H1 (cell line): Measurements from ENCODE around the gene DGKH. TPM values are rescaled to one million over a fixed set of nuclear protein-coding genes. Genes with fewer than 3 reads are reported as not detected.

ENCODE experiments used
- CTCF ChIA-PET: fragments of 300-600 bp; sonication (Branson Sonifier 250); formaldehyde crosslinking; loops from one replicate; lab custom pipeline; 2021; ENCODE audit not compliant: partially characterized antibody; lab: Charles Lee
- POLR2A ChIA-PET: fragments of 300-600 bp; sonication (Branson Sonifier 250); formaldehyde crosslinking; loops from one replicate; lab custom pipeline; 2021; ENCODE audit warnings: inconsistent platforms; ENCODE audit not compliant: partially characterized antibody; lab: Charles Lee
- DNase-seq, 2 experiments: peaks; one replicate each; pipeline versions ENCODE4 v3.0.0 to v3.0.0-alpha.2; 2010 to 2022; ENCODE audit warnings: low spot score in 2 of 2, low read depth in 1 of 2, mixed read lengths in 1 of 2
- FAIRE-seq: peaks from 2 replicates; lab custom pipeline; 2011; peaks lifted over from hg19 to GRCh38; lab: Jason Lieb, UNC
- H2AFZ ChIP-seq: 2 replicates; pipeline ENCODE4 v1.8.1; 2012; ENCODE audit warnings: low read length, inconsistent platforms
- H2AK5ac ChIP-seq: 2 replicates; pipeline ENCODE4 v1.6.1; 2013; ENCODE audit warnings: low read depth, low read length
- H2BK120ac ChIP-seq: replicated peaks from 2 replicates; pipeline ENCODE3; 2013; ENCODE audit warnings: low read depth, low read length, inconsistent platforms
- H2BK12ac ChIP-seq: 2 replicates; pipeline ENCODE4 v1.6.1; 2013; ENCODE audit warnings: low read depth, low read length
- H2BK15ac ChIP-seq: 2 replicates; pipeline ENCODE4 v1.6.1; 2013; ENCODE audit warnings: low read length
- H2BK20ac ChIP-seq: 2 replicates; pipeline ENCODE4 v1.6.1; 2013; ENCODE audit warnings: low read length
- H2BK5ac ChIP-seq: 2 replicates; pipeline ENCODE4 v1.6.1; 2013; ENCODE audit warnings: low read depth, low read length
- H3K14ac ChIP-seq: 2 replicates; pipeline ENCODE4 v1.6.1; 2013; ENCODE audit warnings: inconsistent platforms; ENCODE audit not compliant: insufficient read length
- H3K18ac ChIP-seq: 2 replicates; pipeline ENCODE4 v1.6.1; 2013; ENCODE audit warnings: low read length; ENCODE audit errors: extremely low read depth
- H3K23ac ChIP-seq: 2 replicates; pipeline ENCODE4 v1.6.1; 2013; ENCODE audit warnings: inconsistent platforms; ENCODE audit not compliant: insufficient read length
- H3K23me2 ChIP-seq: 2 replicates; pipeline ENCODE4 v1.6.1; 2013; ENCODE audit warnings: low read depth, low read length
- H3K27ac ChIP-seq: 2 replicates; pipeline ENCODE4 v1.6.1; 2011; ENCODE audit warnings: low read depth, low read length, inconsistent platforms
- H3K27me3 ChIP-seq, 4 experiments: replicated peaks in 1 of 4; 1 replicate in 1 of 4; 2 replicates in 3 of 4; pipeline versions ENCODE4 v1.6.1 to v1.8.1; 2011 to 2013; ENCODE audit warnings: low read length in 3 of 4, mild to moderate bottlenecking in 3 of 4, inconsistent platforms in 2 of 4, mixed read lengths in 2 of 4, moderate library complexity in 1 of 4; ENCODE audit not compliant: control insufficient read depth in 3 of 4, insufficient read depth in 3 of 4; ENCODE audit errors: extremely low read depth in 1 of 4
- H3K36me3 ChIP-seq, 4 experiments: 2 replicates each; pipeline versions ENCODE4 v1.6.1 to v1.8.1; 2011 to 2013; ENCODE audit warnings: mild to moderate bottlenecking in 4 of 4, low read length in 3 of 4, moderate library complexity in 2 of 4, control low read depth in 1 of 4, inconsistent platforms in 1 of 4; ENCODE audit not compliant: insufficient read depth in 4 of 4, control insufficient read depth in 2 of 4
- H3K4ac ChIP-seq: replicated peaks from 2 replicates; pipeline ENCODE3; 2013; ENCODE audit warnings: low read length, low read depth, mixed read lengths, inconsistent platforms; ENCODE audit not compliant: insufficient read length
- H3K4me1 ChIP-seq, 4 experiments: replicated peaks in 1 of 4; 1 replicate in 1 of 4; 2 replicates in 3 of 4; pipeline versions ENCODE4 v1.6.1 to v1.8.1; 2011 to 2013; ENCODE audit warnings: low read length in 3 of 4, inconsistent platforms in 2 of 4, mixed read lengths in 1 of 4; ENCODE audit not compliant: insufficient read depth in 4 of 4, control insufficient read depth in 3 of 4
- H3K4me2 ChIP-seq, 2 experiments: 2 replicates each; pipeline versions ENCODE4 v1.6.1 to v1.8.1; 2011 to 2013; ENCODE audit warnings: low read depth in 2 of 2, low read length in 2 of 2, control low read depth in 1 of 2, inconsistent platforms in 1 of 2, mild to moderate bottlenecking in 1 of 2; ENCODE audit not compliant: insufficient read depth in 1 of 2
- H3K4me3 ChIP-seq, 4 experiments: fragments of 200-600, 300-600 bp in 1 of 4; sonication (generic), shearing (Covaris generic), sonication (Bioruptor Twin) in 1 of 4; 2 replicates each; pipeline versions ENCODE4 v1.5.1 to v1.8.1; 2011 to 2016; ENCODE audit warnings: low read length in 4 of 4, low read depth in 3 of 4, control low read depth in 2 of 4, inconsistent platforms in 2 of 4, mild to moderate bottlenecking in 2 of 4, mixed read lengths in 1 of 4, moderate library complexity in 1 of 4; ENCODE audit not compliant: insufficient read depth in 2 of 4; ENCODE audit errors: extremely low read depth in 1 of 4
- H3K56ac ChIP-seq: replicated peaks from 2 replicates; pipeline ENCODE3; 2013; ENCODE audit warnings: low read depth, mild to moderate bottlenecking, mixed read lengths, low read length, inconsistent platforms; ENCODE audit not compliant: insufficient read length
- H3K79me1 ChIP-seq: 2 replicates; pipeline ENCODE4 v1.6.1; 2013; ENCODE audit warnings: low read depth, low read length, control low read depth
- H3K79me2 ChIP-seq, 2 experiments: 2 replicates each; pipeline versions ENCODE4 v1.6.1 to v1.8.1; 2012 to 2013; ENCODE audit warnings: low read length in 2 of 2, mild to moderate bottlenecking in 2 of 2, inconsistent platforms in 1 of 2; ENCODE audit not compliant: insufficient read depth in 2 of 2, control insufficient read depth in 1 of 2
- H3K9ac ChIP-seq, 4 experiments: replicated peaks in 1 of 4; 1 replicate in 1 of 4; 2 replicates in 3 of 4; pipeline versions ENCODE4 v1.6.1 to v1.8.1; 2011 to 2013; ENCODE audit warnings: low read depth in 3 of 4, low read length in 3 of 4, control low read depth in 2 of 4, mild to moderate bottlenecking in 2 of 4, moderate library complexity in 2 of 4, inconsistent platforms in 1 of 4; ENCODE audit errors: extremely low read depth in 1 of 4
- H3K9me3 ChIP-seq, 2 experiments: 2 replicates each; pipeline versions ENCODE4 v1.6.1 to v1.8.1; 2012 to 2013; ENCODE audit warnings: mild to moderate bottlenecking in 2 of 2, moderate library complexity in 2 of 2, control low read depth in 1 of 2, inconsistent platforms in 1 of 2, low read depth in 1 of 2, low read length in 1 of 2, mixed read lengths in 1 of 2; ENCODE audit not compliant: insufficient read depth in 2 of 2
- H4K20me1 ChIP-seq, 2 experiments: replicated peaks in 1 of 2; 2 replicates each; pipeline versions ENCODE3 to v1.8.1; 2011 to 2013; ENCODE audit warnings: inconsistent platforms in 2 of 2, low read length in 2 of 2, mild to moderate bottlenecking in 1 of 2; ENCODE audit not compliant: insufficient read depth in 2 of 2, control insufficient read depth in 1 of 2
- H4K5ac ChIP-seq: 2 replicates; pipeline ENCODE4 v1.6.1; 2013; ENCODE audit warnings: low read length, low read depth, mixed read lengths, inconsistent platforms; ENCODE audit not compliant: insufficient read length
- H4K8ac ChIP-seq: 2 replicates; pipeline ENCODE4 v1.8.0; 2013; ENCODE audit warnings: mild to moderate bottlenecking, moderate library complexity, low read length, inconsistent platforms; ENCODE audit not compliant: insufficient read depth; ENCODE audit errors: extremely low read depth
- H4K91ac ChIP-seq: replicated peaks from 2 replicates; pipeline ENCODE3; 2013; ENCODE audit warnings: low read length, mixed read lengths, inconsistent platforms; ENCODE audit not compliant: insufficient read length
- BCL11A ChIP-seq, 2 experiments: IDR thresholded peaks; one replicate each; pipeline ENCODE4 v1.6.1; 2011; ENCODE audit warnings: low read depth in 2 of 2, low read length in 2 of 2, mild to moderate bottlenecking in 2 of 2
- BRCA1 ChIP-seq: IDR thresholded peaks from 2 replicates; pipeline ENCODE4 v1.6.1; 2012; ENCODE audit warnings: low read depth, low read length, improper control_type of control experiment
- CREB1 ChIP-seq: IDR thresholded peaks from 2 replicates; pipeline ENCODE4 v1.6.1; 2012; ENCODE audit warnings: inconsistent platforms
- EZH2 ChIP-seq: fragments of 200-600 bp; sonication (generic); IDR thresholded peaks from 2 replicates; pipeline ENCODE4 v1.7.1; 2012; ENCODE audit warnings: low read depth, mild to moderate bottlenecking, moderate library complexity, low read length, inconsistent platforms; ENCODE audit not compliant: severe bottlenecking
- FOSL1 ChIP-seq: IDR thresholded peaks from 2 replicates; pipeline ENCODE4 v1.6.1; 2011; ENCODE audit warnings: mild to moderate bottlenecking, low read depth, low read length, moderate library complexity; ENCODE audit not compliant: insufficient read depth
- HDAC6 ChIP-seq: IDR thresholded peaks from one replicate; pipeline ENCODE4 v1.7.1; 2012; ENCODE audit warnings: low read depth, mild to moderate bottlenecking, inconsistent platforms, low read length, moderate library complexity
- MAFK ChIP-seq: IDR thresholded peaks from 2 replicates; pipeline ENCODE4 v1.6.1; 2012; ENCODE audit warnings: low read depth, mild to moderate bottlenecking, improper control_type of control experiment, low read length
- MAX ChIP-seq: IDR thresholded peaks from 2 replicates; pipeline ENCODE4 v1.6.1; 2012; ENCODE audit warnings: inconsistent platforms
- NANOG ChIP-seq: IDR thresholded peaks from 2 replicates; pipeline ENCODE4 v1.6.1; 2011; ENCODE audit warnings: low read length, low read depth, mild to moderate bottlenecking, inconsistent platforms; ENCODE audit not compliant: insufficient read depth, poor library complexity, severe bottlenecking
- POLR2A ChIP-seq, 2 experiments: IDR thresholded peaks; 1 replicate in 1 of 2; 2 replicates in 1 of 2; pipeline ENCODE4 v1.6.1; 2011; ENCODE audit warnings: low read depth in 2 of 2, low read length in 2 of 2, mild to moderate bottlenecking in 2 of 2; ENCODE audit errors: control extremely low read depth in 1 of 2
- RFX5 ChIP-seq: IDR thresholded peaks from 2 replicates; pipeline ENCODE4 v1.6.1; 2011; ENCODE audit warnings: low read depth, low read length, improper control_type of control experiment, borderline replicate concordance
- SIX5 ChIP-seq: IDR thresholded peaks from 2 replicates; pipeline ENCODE4 v1.6.1; 2011; ENCODE audit warnings: mild to moderate bottlenecking, low read depth, low read length
- SP2 ChIP-seq: IDR thresholded peaks from 2 replicates; pipeline ENCODE4 v1.6.1; 2012; ENCODE audit warnings: mild to moderate bottlenecking, low read length, inconsistent platforms
- SP4 ChIP-seq: IDR thresholded peaks from 2 replicates; pipeline ENCODE4 v1.6.1; 2012; ENCODE audit warnings: low read length, inconsistent platforms
- SUZ12 ChIP-seq: fragments of 200-600 bp; sonication (generic); IDR thresholded peaks from 2 replicates; pipeline ENCODE4 v1.6.1; 2012; ENCODE audit warnings: mild to moderate bottlenecking, inconsistent platforms, low read length, moderate library complexity, mixed read lengths
- TCF12 ChIP-seq: IDR thresholded peaks from 2 replicates; pipeline ENCODE4 v1.6.1; 2011; ENCODE audit warnings: low read depth, mild to moderate bottlenecking, low read length
- WGBS, 2 experiments: shearing (Covaris generic) in 1 of 2; methylation state at CpG; one replicate each; pipeline versions ENCODE4 v1.1.6 to v1.1.7; 2013 to 2015; ENCODE audit warnings: low lambda C conversion rate in 2 of 2, mixed read lengths in 2 of 2, inconsistent platforms in 1 of 2, low coverage in 1 of 2, missing lambda C conversion rate in 1 of 2; ENCODE audit not compliant: insufficient replicate concordance in 2 of 2, insufficient coverage in 1 of 2, insufficient read length in 1 of 2; ENCODE audit errors: extremely low coverage in 1 of 2, missing lambda C conversion rate in 1 of 2; 5-methylcytosine and 5-hydroxymethylcytosine counted together
- polyA plus RNA-seq, 7 experiments: library from polyadenylated mRNA; depleted of rRNA in 3 of 7; stranded (reverse) in 5 of 7; unstranded in 2 of 7; fragments of >200 nt in 5 of 7; fragments of 200-250 nt in 2 of 7; gene quantifications; 1 replicate in 5 of 7; 2 replicates in 1 of 7; 4 replicates in 1 of 7; pipeline versions ENCODE4 v1.2.1 to v1.2.3, GENCODE V29; 2011 to 2013; ENCODE audit warnings: missing spikeins in 2 of 7, mixed read lengths in 2 of 7
- total RNA-seq: library from RNA; stranded (reverse); fragmentation: NEBNext Ultra II Directional; extraction: Animal tissue kit (Norgen Biotek cat#: 25700); gene quantifications from 2 replicates; pipeline ENCODE4 v1.2.1, GENCODE V29; 2021

DGKH gene
- total and polyA plus RNA-seq, 2 of the 8 experiments (the other 6 are each of a cell fraction or from before 2014, with no cell fraction given), result 2.1 to 7.9 TPM

GRCh38 chr13:42116225-42116624, 67.8 kb downstream of the DGKH start:
- Histone ChIP-seq H3K36me3 (no peaks in the 10 kb centered on the region), H3K14ac (no peak overlapping the region), H3K4me1 (peaks cover 0 to 6% (median 2%) of the 10 kb centered on the region in 4 experiments; a peak in 2 of 7 replicates), H3K56ac (no peak overlapping the region), H3K23ac (no peak overlapping the region), H3K4ac (no peak overlapping the region), H3K18ac (no peak overlapping the region), H3K79me2 (0 out of 4 replicates have a peak, but pooled peaks cover 0 to 2% of the 10 kb centered on the region in 2 experiments), H3K9me3 (no peaks in the 10 kb centered on the region), H4K5ac (no peak overlapping the region), H2BK5ac (no peak overlapping the region), H3K4me2 (no peak overlapping the region), H3K27ac (no peak overlapping the region), H2BK20ac (no peak overlapping the region), H4K20me1 (peaks cover 0 to 3% of the 10 kb centered on the region in 2 experiments), H3K9ac (no peak overlapping the region), H2BK120ac (no peak overlapping the region), H3K23me2 (no peaks in the 10 kb centered on the region; the same call in 1 of the 2 replicates), H4K8ac (no peak overlapping the region), H4K91ac (no peak overlapping the region), H3K27me3 (no peaks in the 10 kb centered on the region), H2AK5ac (no peak overlapping the region), H2AFZ (no peak overlapping the region), H2BK12ac (no peak overlapping the region), H3K79me1 (no peaks in the 10 kb centered on the region), H2BK15ac (no peak overlapping the region), H3K4me3 (no peak overlapping the region)
- POLR2A ChIA-PET, result no interaction called here
- DNase-seq (no peak), FAIRE-seq (no peak)
- CTCF ChIA-PET, result interaction anchor here (0.8 kb wide), 1 partner anchor 87 kb away, joined by 3 read pairs; no protein-coding TSS in a partner anchor
- 89% methylated on average over 2 of the region's 2 CpGs; no CpG with 5 or more reads in 1 of the 2 experiments for WGBS, 2 experiments
- TF ChIP-seq POLR2A (IDR thresholded peaks at IDR 0.05; ENCODE audit: control extremely low read depth in 1 of 2, low read depth in 2 of 2, low read length in 2 of 2) (no peak), BCL11A (IDR thresholded peaks at IDR 0.05; ENCODE audit: low read depth in 2 of 2, low read length in 2 of 2) (no peak), FOSL1 (no peak), SP2 (no peak), RFX5 (no peak), SUZ12 (no peak), NANOG (no peak), HDAC6 (no peak), TCF12 (no peak), CREB1 (no peak), MAFK (no peak), EZH2 (no peak), BRCA1 (no peak), SIX5 (no peak), MAX (no peak), SP4 (no peak)
